ENCODE data around the gene ANKRD52. TPM values are rescaled to one million over a fixed set of nuclear protein-coding genes. Genes with fewer than 3 reads are reported as not detected.
A peak's percentile ranks its signal among the peaks of the same experiment; 100 is the strongest.

Gene ANKRD52
- total RNA-seq, 1 experiment from 2014 or later: 45.3 TPM

DNA sequence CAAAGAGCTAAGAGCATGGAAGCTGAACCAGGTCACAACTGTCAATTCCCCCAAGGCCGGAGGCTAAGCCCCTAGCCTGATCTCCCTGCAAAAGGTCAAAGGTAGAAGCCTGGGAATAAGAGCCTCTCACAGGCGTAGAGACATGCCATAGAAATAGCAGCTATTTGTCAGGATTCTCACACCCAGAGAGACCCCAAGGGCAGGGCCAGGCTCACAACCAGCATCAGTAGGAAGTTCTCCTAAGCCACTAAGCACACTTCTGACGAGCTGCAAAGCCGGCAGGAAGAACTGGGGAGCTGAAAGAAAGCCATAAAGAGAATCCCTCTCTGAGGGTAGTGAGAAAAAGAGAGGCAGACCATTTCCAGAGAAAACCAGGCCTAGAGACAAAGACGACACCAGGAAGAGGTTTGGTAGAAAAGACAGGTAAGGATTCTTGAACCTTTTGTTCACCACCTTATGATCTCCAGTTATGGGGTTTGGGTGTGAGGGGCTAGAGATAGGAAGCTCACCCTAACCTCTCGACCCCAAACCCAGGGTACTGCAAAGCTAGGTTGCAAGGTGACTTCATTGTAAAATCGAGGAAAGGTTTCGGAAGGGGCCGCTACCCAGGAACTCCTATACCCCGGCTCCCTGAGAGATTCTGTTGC lies 69.9 kb downstream of the ANKRD52 start:
- H3K9me3 Mint-ChIP-seq (ENCODE audit: low read depth, unreplicated experiment): no peaks in the 10 kb centered on the region
- H3K4me3 Mint-ChIP-seq (ENCODE audit: low read depth, unreplicated experiment): peak overlapping the region; percentile 89
- BruUV-seq (replicated peaks): no TSS peak
- intact Hi-C loops (cut with micrococcal nuclease; ENCODE audit: unreplicated experiment): loop anchor here (2.0 to 10.0 kb wide), 2 partner anchors 69 to 143 kb away; partner anchors contain the start of genes RPS26 and ZC3H10
- H3K27ac Mint-ChIP-seq (ENCODE audit: unreplicated experiment): peak overlapping the region; percentile 88
- TF ChIP-seq, protein P1, sequence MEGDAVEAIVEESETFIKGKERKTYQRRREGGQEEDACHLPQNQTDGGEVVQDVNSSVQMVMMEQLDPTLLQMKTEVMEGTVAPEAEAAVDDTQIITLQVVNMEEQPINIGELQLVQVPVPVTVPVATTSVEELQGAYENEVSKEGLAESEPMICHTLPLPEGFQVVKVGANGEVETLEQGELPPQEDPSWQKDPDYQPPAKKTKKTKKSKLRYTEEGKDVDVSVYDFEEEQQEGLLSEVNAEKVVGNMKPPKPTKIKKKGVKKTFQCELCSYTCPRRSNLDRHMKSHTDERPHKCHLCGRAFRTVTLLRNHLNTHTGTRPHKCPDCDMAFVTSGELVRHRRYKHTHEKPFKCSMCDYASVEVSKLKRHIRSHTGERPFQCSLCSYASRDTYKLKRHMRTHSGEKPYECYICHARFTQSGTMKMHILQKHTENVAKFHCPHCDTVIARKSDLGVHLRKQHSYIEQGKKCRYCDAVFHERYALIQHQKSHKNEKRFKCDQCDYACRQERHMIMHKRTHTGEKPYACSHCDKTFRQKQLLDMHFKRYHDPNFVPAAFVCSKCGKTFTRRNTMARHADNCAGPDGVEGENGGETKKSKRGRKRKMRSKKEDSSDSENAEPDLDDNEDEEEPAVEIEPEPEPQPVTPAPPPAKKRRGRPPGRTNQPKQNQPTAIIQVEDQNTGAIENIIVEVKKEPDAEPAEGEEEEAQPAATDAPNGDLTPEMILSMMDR (IDR thresholded peaks at IDR 0.05; ENCODE audit: unreplicated experiment): no peak
- no peak for DNase-seq
- no peaks in the 10 kb centered on the region for H3K27me3 Mint-ChIP-seq (ENCODE audit: unreplicated experiment)
- peaks cover 58% of the 10 kb centered on the region for H3K36me3 Mint-ChIP-seq (ENCODE audit: insufficient read depth, unreplicated experiment)
- CTCF ChIA-PET: interaction anchor here (0.5 to 3.8 kb wide), 9 partner anchors 12 to 276 kb away, joined by 3 to 53 read pairs (median 11); partner anchors contain the start of genes RNF41 and ZC3H10
- peaks cover 36% of the 10 kb centered on the region for H3K4me1 Mint-ChIP-seq (ENCODE audit: low read depth, unreplicated experiment)

Other genes with a start within 250 kb of the ANKRD52 start
- gene IKZF4, start 237.3 kb downstream of the ANKRD52 start, total RNA-seq (2022): 7.3 and 9.0 TPM in 2 replicates
- gene RPS26, start 216.5 kb downstream of the ANKRD52 start, total RNA-seq (2022): 50.6 and 50.7 TPM in 2 replicates
- 170 and 183 TPM in 2 replicates for gene ERBB3, start 178.2 kb downstream of the ANKRD52 start, total RNA-seq (2022)
- gene PA2G4, start 153.8 kb downstream of the ANKRD52 start, total RNA-seq (2022): 229 and 233 TPM in 2 replicates
- 2,379 and 2,426 TPM in 2 replicates for gene RPL41, start 141.8 kb downstream of the ANKRD52 start, total RNA-seq (2022)
- 6.6 and 8.2 TPM in 2 replicates for gene ZC3H10, start 140.1 kb downstream of the ANKRD52 start, total RNA-seq (2022)
- 72.7 and 91.1 TPM in 2 replicates for gene ESYT1, start 130.1 kb downstream of the ANKRD52 start, total RNA-seq (2022)
- gene MYL6B, start 105.8 kb downstream of the ANKRD52 start, total RNA-seq (2022): 52.4 and 53.7 TPM in 2 replicates
- gene MYL6, start 100.0 kb downstream of the ANKRD52 start, total RNA-seq (2022): 1,037 and 1,130 TPM in 2 replicates
- gene SMARCC2, start 68.9 kb downstream of the ANKRD52 start, total RNA-seq (2022): 143 and 150 TPM in 2 replicates
- gene RNF41, start 36.5 kb downstream of the ANKRD52 start, total RNA-seq (2022): 42.6 and 43.9 TPM in 2 replicates
- 55.5 and 63.3 TPM in 2 replicates for gene NABP2, start 34.0 kb downstream of the ANKRD52 start, total RNA-seq (2022)
- gene SLC39A5, start 28.3 kb downstream of the ANKRD52 start, total RNA-seq (2022): 0.98 TPM in 1 of 2 replicates, not detected in the other
- gene COQ10A, start 8.6 kb upstream of the ANKRD52 start, total RNA-seq (2022): 10.7 and 11.4 TPM in 2 replicates
- 212 and 254 TPM in 2 replicates for gene CS, start 41.9 kb upstream of the ANKRD52 start, total RNA-seq (2022)
- 228 and 236 TPM in 2 replicates for gene CNPY2, start 57.6 kb upstream of the ANKRD52 start, total RNA-seq (2022)
- 53.5 and 72.5 TPM in 2 replicates for gene PAN2, start 75.6 kb upstream of the ANKRD52 start, total RNA-seq (2022)
- 1.8 and 2.9 TPM in 2 replicates for gene IL23A, start 80.5 kb upstream of the ANKRD52 start, total RNA-seq (2022)
- gene STAT2, start 101.7 kb upstream of the ANKRD52 start, total RNA-seq (2022): 127 and 214 TPM in 2 replicates
- gene APOF, start 104.5 kb upstream of the ANKRD52 start, total RNA-seq (2022): not detected in 2 replicates
- 44.4 and 48.6 TPM in 2 replicates for gene TIMELESS, start 191.0 kb upstream of the ANKRD52 start, total RNA-seq (2022)
- gene MIP, start 196.3 kb upstream of the ANKRD52 start, total RNA-seq (2022): not detected in 2 replicates
- 6.1 and 6.6 TPM in 2 replicates for gene SPRYD4, start 210.2 kb upstream of the ANKRD52 start, total RNA-seq (2022)
- 1.9 and 2.7 TPM in 2 replicates for gene GLS2, start 229.8 kb upstream of the ANKRD52 start, total RNA-seq (2022)

Data from Calu3 (cell line).